ENCODE measurements around the gene ATP4A. TPM values are rescaled to one million over a fixed set of nuclear protein-coding genes. Genes with fewer than 3 reads are reported as not detected.
"Not testable (repeated sequence)": the region's sequence is repeated elsewhere in the genome, so short reads cannot be mapped to it uniquely, and the experiment has no call there.

ATP4A gene
- total and polyA plus RNA-seq, 9 donors: 0.02 TPM; not detected in 8

GRCh38 chr19:35596366-35596999, 33.0 kb upstream of the ATP4A start:
- Histone ChIP-seq H3K36me3 (no peaks in the 10 kb centered on the region), H3K9me3 (no peaks in the 10 kb centered on the region), H3K27ac (no peak overlapping the region), H3K27me3 (no peaks in the 10 kb centered on the region), H3K4me3 (no peak overlapping the region), H3K4me1 (ENCODE audit: insufficient read depth) (no peaks in the 10 kb centered on the region)
- WGBS, 3 donors: 59 to 75% (median 64%) methylated on average over 4 of the region's 4 CpGs
- TF ChIP-seq EP300 (IDR thresholded peaks at IDR 0.05): no peak
- TF ChIP-seq CTCF (IDR thresholded peaks at IDR 0.05): no peak
- no peak for TF ChIP-seq POLR2A (IDR thresholded peaks at IDR 0.05)
- intact Hi-C loops (cut with DNase I): no loop called here
- no peak for DNase-seq

GRCh38 chr19:35595928-35596327, 32.5 kb upstream of the ATP4A start:
- Histone ChIP-seq H3K4me3 (no peak overlapping the region), H3K4me1 (ENCODE audit: insufficient read depth) (no peaks in the 10 kb centered on the region), H3K36me3 (no peaks in the 10 kb centered on the region), H3K27ac (no peak overlapping the region), H3K9me3 (no peaks in the 10 kb centered on the region), H3K27me3 (no peaks in the 10 kb centered on the region)
- 90 to 100% (median 91%) methylated on average over 1 of the region's 1 CpG for WGBS, 3 donors
- intact Hi-C loops (cut with DNase I): no loop called here
- TF ChIP-seq POLR2A (IDR thresholded peaks at IDR 0.05): no peak
- no peak for TF ChIP-seq CTCF (IDR thresholded peaks at IDR 0.05)
- no peak for DNase-seq

GRCh38 chr19:35595026-35595425, 31.6 kb upstream of the ATP4A start:
- H3K9me3 ChIP-seq; DNase-seq; H3K36me3 ChIP-seq; H3K27me3 ChIP-seq; H3K4me1 ChIP-seq (ENCODE audit: insufficient read depth); H3K4me3 ChIP-seq; H3K27ac ChIP-seq; intact Hi-C loops (cut with DNase I): not testable (repeated sequence)
- 58 to 64% (median 64%) methylated on average over 3 of the region's 3 CpGs for WGBS, 3 donors

- Histone ChIP-seq H3K27ac (no peak overlapping the region), H3K36me3 (no peaks in the 10 kb centered on the region), H3K4me3 (no peak overlapping the region), H3K9me3 (no peaks in the 10 kb centered on the region), H3K4me1 (ENCODE audit: insufficient read depth) (no peaks in the 10 kb centered on the region), H3K27me3 (no peaks in the 10 kb centered on the region)
- TF ChIP-seq EP300 (IDR thresholded peaks at IDR 0.05) (no peak), POLR2A (IDR thresholded peaks at IDR 0.05) (no peak), CTCF (IDR thresholded peaks at IDR 0.05) (no peak)
- intact Hi-C loops (cut with DNase I): no loop called here
- 18 to 28% (median 21%) methylated on average over 8 of the region's 8 CpGs for WGBS, 3 donors
- DNase-seq: no peak
These were observed 28.8 kb upstream of the ATP4A start for GRCh38 chr19:35592226-35592625.

GRCh38 chr19:35590875-35591274, 27.4 kb upstream of the ATP4A start:
- WGBS, 3 donors: 77 to 82% (median 79%) methylated on average over 3 of the region's 3 CpGs
- no peak overlapping the region for H3K4me3 ChIP-seq
- no peaks in the 10 kb centered on the region for H3K4me1 ChIP-seq (ENCODE audit: insufficient read depth)
- no peaks in the 10 kb centered on the region for H3K27me3 ChIP-seq
- DNase-seq: no peak
- H3K9me3 ChIP-seq: no peaks in the 10 kb centered on the region
- intact Hi-C loops (cut with DNase I): no loop called here
- no peaks in the 10 kb centered on the region for H3K36me3 ChIP-seq
- no peak overlapping the region for H3K27ac ChIP-seq
- TF ChIP-seq CTCF (IDR thresholded peaks at IDR 0.05): no peak
- no peak for TF ChIP-seq POLR2A (IDR thresholded peaks at IDR 0.05)
- TF ChIP-seq EP300 (IDR thresholded peaks at IDR 0.05): no peak

Measured in ovary (tissue), 9 donors.